Measurements from ENCODE around the gene MLC1.

The MLC1 gene

DNA sequence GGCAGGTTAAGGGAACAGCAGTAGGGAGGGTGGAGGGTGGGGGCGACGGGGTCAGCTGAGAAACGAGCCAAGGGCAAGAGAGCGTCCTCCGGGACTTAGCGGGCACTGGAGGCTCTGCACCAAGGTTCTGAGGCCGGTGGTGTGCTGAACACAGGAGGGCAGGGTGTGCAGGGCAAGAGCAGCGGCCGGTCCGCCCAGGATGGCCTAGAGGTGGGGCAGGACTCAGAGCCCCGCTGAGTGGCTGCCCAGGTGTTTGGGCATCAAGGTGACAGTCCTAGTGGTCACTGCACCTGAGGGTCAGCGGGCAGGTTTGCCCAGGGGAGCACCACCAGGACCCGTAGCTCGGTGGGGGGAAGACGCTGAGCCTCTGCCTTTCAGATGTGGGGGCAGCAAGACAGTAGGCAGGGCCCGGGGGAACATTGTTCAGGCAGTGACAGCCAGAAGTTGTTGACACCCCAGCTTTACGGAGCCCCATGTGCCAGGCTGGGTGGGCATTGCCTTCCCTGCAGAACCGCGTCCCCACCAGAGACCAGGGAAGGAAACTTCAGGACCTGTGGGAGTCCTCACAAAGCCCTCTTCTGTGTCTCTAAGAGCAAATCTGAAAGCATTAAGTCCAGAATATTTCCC is 22.6 kb downstream of the MLC1 start:
- ATAC-seq: no peak
- TF ChIP-seq ZC3H10 (CRISPR knock-in tag; IDR thresholded peaks at IDR 0.05): no peak
- TF ChIP-seq RARB (CRISPR knock-in tag; IDR thresholded peaks at IDR 0.05): no peak
- no peak for TF ChIP-seq GLIS3 (CRISPR knock-in tag; IDR thresholded peaks at IDR 0.05)
- no peak for TF ChIP-seq BACH2 (CRISPR knock-in tag; IDR thresholded peaks at IDR 0.05; ENCODE audit: borderline replicate concordance)
- TF ChIP-seq, protein P1, sequence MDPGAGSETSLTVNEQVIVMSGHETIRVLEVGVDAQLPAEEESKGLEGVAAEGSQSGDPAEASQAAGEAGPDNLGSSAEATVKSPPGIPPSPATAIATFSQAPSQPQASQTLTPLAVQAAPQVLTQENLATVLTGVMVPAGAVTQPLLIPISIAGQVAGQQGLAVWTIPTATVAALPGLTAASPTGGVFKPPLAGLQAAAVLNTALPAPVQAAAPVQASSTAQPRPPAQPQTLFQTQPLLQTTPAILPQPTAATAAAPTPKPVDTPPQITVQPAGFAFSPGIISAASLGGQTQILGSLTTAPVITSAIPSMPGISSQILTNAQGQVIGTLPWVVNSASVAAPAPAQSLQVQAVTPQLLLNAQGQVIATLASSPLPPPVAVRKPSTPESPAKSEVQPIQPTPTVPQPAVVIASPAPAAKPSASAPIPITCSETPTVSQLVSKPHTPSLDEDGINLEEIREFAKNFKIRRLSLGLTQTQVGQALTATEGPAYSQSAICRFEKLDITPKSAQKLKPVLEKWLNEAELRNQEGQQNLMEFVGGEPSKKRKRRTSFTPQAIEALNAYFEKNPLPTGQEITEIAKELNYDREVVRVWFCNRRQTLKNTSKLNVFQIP (CRISPR knock-in tag; IDR thresholded peaks at IDR 0.05; ENCODE audit: borderline replicate concordance, low read depth): no peak
- TF ChIP-seq, protein P2, sequence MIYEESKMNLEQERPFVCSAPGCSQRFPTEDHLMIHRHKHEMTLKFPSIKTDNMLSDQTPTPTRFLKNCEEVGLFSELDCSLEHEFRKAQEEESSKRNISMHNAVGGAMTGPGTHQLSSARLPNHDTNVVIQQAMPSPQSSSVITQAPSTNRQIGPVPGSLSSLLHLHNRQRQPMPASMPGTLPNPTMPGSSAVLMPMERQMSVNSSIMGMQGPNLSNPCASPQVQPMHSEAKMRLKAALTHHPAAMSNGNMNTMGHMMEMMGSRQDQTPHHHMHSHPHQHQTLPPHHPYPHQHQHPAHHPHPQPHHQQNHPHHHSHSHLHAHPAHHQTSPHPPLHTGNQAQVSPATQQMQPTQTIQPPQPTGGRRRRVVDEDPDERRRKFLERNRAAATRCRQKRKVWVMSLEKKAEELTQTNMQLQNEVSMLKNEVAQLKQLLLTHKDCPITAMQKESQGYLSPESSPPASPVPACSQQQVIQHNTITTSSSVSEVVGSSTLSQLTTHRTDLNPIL (CRISPR knock-in tag; IDR thresholded peaks at IDR 0.05; ENCODE audit: low read depth): no peak

- no peak for TF ChIP-seq OSR1 (CRISPR knock-in tag; IDR thresholded peaks at IDR 0.05)
- TF ChIP-seq ZNF8 (CRISPR knock-in tag; IDR thresholded peaks at IDR 0.05): no peak
- TF ChIP-seq TOX (CRISPR knock-in tag; IDR thresholded peaks at IDR 0.05; ENCODE audit: borderline replicate concordance): no peak
- no peak for ATAC-seq
Measured at GRCh38 chr22:50061824-50062355, 23.3 kb downstream of the MLC1 start.

DNA sequence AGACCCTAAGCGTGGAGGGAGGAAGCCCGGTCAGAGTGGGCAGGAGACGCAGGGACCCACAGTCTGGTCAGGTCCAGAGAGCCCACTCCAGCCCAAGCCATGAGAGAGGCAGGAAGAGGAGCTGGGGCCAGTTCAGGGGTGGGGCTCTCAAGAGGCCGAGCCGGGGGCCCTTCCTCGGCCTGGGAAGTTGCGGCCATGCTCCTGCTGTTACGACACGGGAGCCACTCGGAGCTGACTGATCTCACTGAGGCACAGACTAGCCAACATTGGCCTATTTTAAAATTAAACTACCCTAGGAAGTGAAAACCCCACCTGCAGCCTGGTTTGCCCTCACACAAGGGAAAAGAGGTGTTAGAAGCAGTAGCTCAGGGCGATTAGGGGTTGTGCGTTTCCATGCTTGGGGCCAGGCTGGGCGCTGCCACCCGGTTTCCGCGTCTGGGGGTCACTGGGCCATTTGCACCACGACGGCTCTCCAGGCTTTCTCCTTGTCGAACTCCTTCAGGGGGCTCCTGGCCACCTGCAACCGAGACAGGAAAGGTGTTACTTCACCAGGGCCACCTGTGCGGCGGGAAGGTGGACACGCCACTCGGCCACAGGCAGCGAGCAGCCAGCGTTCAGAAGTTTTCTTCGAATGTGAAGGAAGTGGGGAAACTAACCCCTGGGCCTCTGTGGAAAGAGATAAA is 23.9 kb downstream of the MLC1 start:
- TF ChIP-seq ZNF565 (CRISPR knock-in tag; conservative IDR thresholded peaks at IDR 0.05; ENCODE audit: low read depth) (no peak), ZFP3 (CRISPR knock-in tag; IDR thresholded peaks at IDR 0.05) (no peak), RARB (CRISPR knock-in tag; IDR thresholded peaks at IDR 0.05) (no peak), ESRRG (CRISPR knock-in tag; IDR thresholded peaks at IDR 0.05) (no peak), ZFP30 (CRISPR knock-in tag; IDR thresholded peaks at IDR 0.05) (no peak), TOX (CRISPR knock-in tag; IDR thresholded peaks at IDR 0.05; ENCODE audit: borderline replicate concordance) (no peak), ZC3H10 (CRISPR knock-in tag; IDR thresholded peaks at IDR 0.05) (no peak), BACH2 (CRISPR knock-in tag; IDR thresholded peaks at IDR 0.05; ENCODE audit: borderline replicate concordance) (no peak), SNAI2 (CRISPR knock-in tag; IDR thresholded peaks at IDR 0.05) (no peak), OSR1 (CRISPR knock-in tag; IDR thresholded peaks at IDR 0.05) (no peak), GLIS3 (CRISPR knock-in tag; IDR thresholded peaks at IDR 0.05) (no peak), PPARA (CRISPR knock-in tag; IDR thresholded peaks at IDR 0.05; ENCODE audit: borderline replicate concordance) (no peak), ZNF70 (CRISPR knock-in tag; IDR thresholded peaks at IDR 0.05) (no peak)
- TF ChIP-seq, protein P3, sequence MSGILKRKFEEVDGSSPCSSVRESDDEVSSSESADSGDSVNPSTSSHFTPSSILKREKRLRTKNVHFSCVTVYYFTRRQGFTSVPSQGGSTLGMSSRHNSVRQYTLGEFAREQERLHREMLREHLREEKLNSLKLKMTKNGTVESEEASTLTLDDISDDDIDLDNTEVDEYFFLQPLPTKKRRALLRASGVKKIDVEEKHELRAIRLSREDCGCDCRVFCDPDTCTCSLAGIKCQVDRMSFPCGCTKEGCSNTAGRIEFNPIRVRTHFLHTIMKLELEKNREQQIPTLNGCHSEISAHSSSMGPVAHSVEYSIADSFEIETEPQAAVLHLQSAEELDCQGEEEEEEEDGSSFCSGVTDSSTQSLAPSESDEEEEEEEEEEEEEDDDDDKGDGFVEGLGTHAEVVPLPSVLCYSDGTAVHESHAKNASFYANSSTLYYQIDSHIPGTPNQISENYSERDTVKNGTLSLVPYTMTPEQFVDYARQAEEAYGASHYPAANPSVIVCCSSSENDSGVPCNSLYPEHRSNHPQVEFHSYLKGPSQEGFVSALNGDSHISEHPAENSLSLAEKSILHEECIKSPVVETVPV (CRISPR knock-in tag; IDR thresholded peaks at IDR 0.05): no peak
- TF ChIP-seq, protein P4, sequence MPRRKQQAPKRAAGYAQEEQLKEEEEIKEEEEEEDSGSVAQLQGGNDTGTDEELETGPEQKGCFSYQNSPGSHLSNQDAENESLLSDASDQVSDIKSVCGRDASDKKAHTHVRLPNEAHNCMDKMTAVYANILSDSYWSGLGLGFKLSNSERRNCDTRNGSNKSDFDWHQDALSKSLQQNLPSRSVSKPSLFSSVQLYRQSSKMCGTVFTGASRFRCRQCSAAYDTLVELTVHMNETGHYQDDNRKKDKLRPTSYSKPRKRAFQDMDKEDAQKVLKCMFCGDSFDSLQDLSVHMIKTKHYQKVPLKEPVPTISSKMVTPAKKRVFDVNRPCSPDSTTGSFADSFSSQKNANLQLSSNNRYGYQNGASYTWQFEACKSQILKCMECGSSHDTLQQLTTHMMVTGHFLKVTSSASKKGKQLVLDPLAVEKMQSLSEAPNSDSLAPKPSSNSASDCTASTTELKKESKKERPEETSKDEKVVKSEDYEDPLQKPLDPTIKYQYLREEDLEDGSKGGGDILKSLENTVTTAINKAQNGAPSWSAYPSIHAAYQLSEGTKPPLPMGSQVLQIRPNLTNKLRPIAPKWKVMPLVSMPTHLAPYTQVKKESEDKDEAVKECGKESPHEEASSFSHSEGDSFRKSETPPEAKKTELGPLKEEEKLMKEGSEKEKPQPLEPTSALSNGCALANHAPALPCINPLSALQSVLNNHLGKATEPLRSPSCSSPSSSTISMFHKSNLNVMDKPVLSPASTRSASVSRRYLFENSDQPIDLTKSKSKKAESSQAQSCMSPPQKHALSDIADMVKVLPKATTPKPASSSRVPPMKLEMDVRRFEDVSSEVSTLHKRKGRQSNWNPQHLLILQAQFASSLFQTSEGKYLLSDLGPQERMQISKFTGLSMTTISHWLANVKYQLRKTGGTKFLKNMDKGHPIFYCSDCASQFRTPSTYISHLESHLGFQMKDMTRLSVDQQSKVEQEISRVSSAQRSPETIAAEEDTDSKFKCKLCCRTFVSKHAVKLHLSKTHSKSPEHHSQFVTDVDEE (CRISPR knock-in tag; IDR thresholded peaks at IDR 0.05): no peak
- TF ChIP-seq, protein P2 (CRISPR knock-in tag; IDR thresholded peaks at IDR 0.05; ENCODE audit: low read depth): no peak
- TF ChIP-seq, protein P5, sequence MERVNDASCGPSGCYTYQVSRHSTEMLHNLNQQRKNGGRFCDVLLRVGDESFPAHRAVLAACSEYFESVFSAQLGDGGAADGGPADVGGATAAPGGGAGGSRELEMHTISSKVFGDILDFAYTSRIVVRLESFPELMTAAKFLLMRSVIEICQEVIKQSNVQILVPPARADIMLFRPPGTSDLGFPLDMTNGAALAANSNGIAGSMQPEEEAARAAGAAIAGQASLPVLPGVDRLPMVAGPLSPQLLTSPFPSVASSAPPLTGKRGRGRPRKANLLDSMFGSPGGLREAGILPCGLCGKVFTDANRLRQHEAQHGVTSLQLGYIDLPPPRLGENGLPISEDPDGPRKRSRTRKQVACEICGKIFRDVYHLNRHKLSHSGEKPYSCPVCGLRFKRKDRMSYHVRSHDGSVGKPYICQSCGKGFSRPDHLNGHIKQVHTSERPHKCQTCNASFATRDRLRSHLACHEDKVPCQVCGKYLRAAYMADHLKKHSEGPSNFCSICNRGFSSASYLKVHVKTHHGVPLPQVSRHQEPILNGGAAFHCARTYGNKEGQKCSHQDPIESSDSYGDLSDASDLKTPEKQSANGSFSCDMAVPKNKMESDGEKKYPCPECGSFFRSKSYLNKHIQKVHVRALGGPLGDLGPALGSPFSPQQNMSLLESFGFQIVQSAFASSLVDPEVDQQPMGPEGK (CRISPR knock-in tag; IDR thresholded peaks at IDR 0.05; ENCODE audit: borderline replicate concordance): no peak
- no peak for ATAC-seq

Measured in SK-N-SH treated with all-trans-retinoic acid at 6 μM for 48 hours (cell line).